A549 (cell line): ENCODE results near the gene SIGMAR1. TPM values are rescaled to one million over a fixed set of nuclear protein-coding genes. Genes with fewer than 3 reads are reported as not detected.

ENCODE experiments used
- ATAC-seq, 2 experiments: fragments of 200-7000 bp in 1 of 2; fragments of >200 bp in 1 of 2; cut with Nextera tagmentation in 1 of 2; cut with Tn5 transposase in 1 of 2; 3 replicates each; pipeline versions ENCODE4 v1.8.0 to v1.9.1; 2018 to 2020; ENCODE audit warnings: mild to moderate bottlenecking in 1 of 2, moderate library complexity in 1 of 2
- CTCF ChIA-PET: fragments of 300-600 bp; sonication (Branson Sonifier 250); formaldehyde crosslinking; extraction: SDS; loops from one replicate; lab custom pipeline; 2021; ENCODE audit warnings: antibody characterized with exemption, inconsistent platforms; lab: Yijun Ruan, JAX
- POLR2A ChIA-PET: fragments of 350-600 bp; formaldehyde crosslinking; extraction: SDS; loops from one replicate; lab custom pipeline; 2021; ENCODE audit warnings: antibody characterized with exemption, inconsistent platforms; lab: Yijun Ruan, JAX
- DNase-seq, 2 experiments: peaks; one replicate each; pipeline versions ENCODE4 v3.0.0 to v3.0.0-alpha.2; 2011 to 2016; ENCODE audit warnings: low read depth in 1 of 2, low spot score in 1 of 2
- FAIRE-seq: peaks from 2 replicates; lab custom pipeline; 2011; peaks lifted over from hg19 to GRCh38; lab: Jason Lieb, UNC
- H3K27ac ChIP-seq, 2 experiments: fragments of >200 bp; sonication (Bioruptor Twin); formaldehyde crosslinking; 3 replicates each; pipeline ENCODE4 v1.5.1; 2016 to 2017
- H3K4me1 ChIP-seq: fragments of >200 bp; sonication (Bioruptor Twin); formaldehyde crosslinking; 3 replicates; pipeline ENCODE4 v1.6.1; 2016
- H3K4me2 ChIP-seq: fragments of >200 bp; sonication (Bioruptor Twin); formaldehyde crosslinking; 3 replicates; pipeline ENCODE4 v1.6.1; 2016
- H3K4me3 ChIP-seq: fragments of >200 bp; sonication (Bioruptor Twin); formaldehyde crosslinking; 3 replicates; pipeline ENCODE4 v1.5.1; 2016
- H3K9me3 ChIP-seq: fragments of >200 bp; sonication (Bioruptor Twin); formaldehyde crosslinking; 3 replicates; pipeline ENCODE4 v1.6.1; 2016
- CHD2 ChIP-seq: fragments of 150-350 bp; IDR thresholded peaks from 2 replicates; pipeline ENCODE4 v1.6.1; 2014; ENCODE audit warnings: low read length; ENCODE audit not compliant: partially characterized antibody
- EHF ChIP-seq: fragments of 250-450 bp; sonication (Bioruptor Pico); IDR thresholded peaks from 2 replicates; pipeline ENCODE4 v1.5.0; 2020; ENCODE audit warnings: mild to moderate bottlenecking
- EP300 ChIP-seq, 2 experiments: fragments of >200 bp; sonication (Bioruptor Twin); formaldehyde crosslinking; IDR thresholded peaks; 2 replicates in 1 of 2; 3 replicates in 1 of 2; pipeline ENCODE4 v1.6.1; 2016 to 2017
- FOSB ChIP-seq: fragments of 250-450 bp; sonication (Bioruptor Pico); IDR thresholded peaks from 2 replicates; pipeline ENCODE4 v1.5.0; 2020; ENCODE audit warnings: mild to moderate bottlenecking, moderate library complexity
- GATA3 ChIP-seq: IDR thresholded peaks from 2 replicates; pipeline ENCODE4 v1.6.1; 2012; ENCODE audit warnings: borderline replicate concordance
- HEYL ChIP-seq: fragments of 250-450 bp; sonication (Bioruptor Pico); IDR thresholded peaks from 2 replicates; pipeline ENCODE4 v1.8.0; 2021; ENCODE audit warnings: mild to moderate bottlenecking, moderate library complexity
- HOXA7 ChIP-seq: fragments of 250-450 bp; sonication (Bioruptor Pico); IDR thresholded peaks from 2 replicates; pipeline ENCODE4 v1.5.0; 2020; ENCODE audit warnings: mild to moderate bottlenecking, moderate library complexity
- HOXB13 ChIP-seq: fragments of 250-450 bp; sonication (Bioruptor Pico); IDR thresholded peaks from 2 replicates; pipeline ENCODE4 v1.5.0; 2020; ENCODE audit warnings: low read depth, mild to moderate bottlenecking, moderate library complexity
- KDM5A ChIP-seq: fragments of 200-600 bp; sonication (generic); IDR thresholded peaks from 2 replicates; pipeline ENCODE4 v1.6.1; 2016; ENCODE audit warnings: antibody characterized with exemption, mild to moderate bottlenecking
- MAZ ChIP-seq: fragments of 150-350 bp; IDR thresholded peaks from 2 replicates; pipeline ENCODE4 v1.6.1; 2014; ENCODE audit warnings: antibody characterized with exemption, low read depth, low read length, borderline replicate concordance
- NFE2L2 ChIP-seq: fragments of 150-350 bp; conservative IDR thresholded peaks from 2 replicates; pipeline ENCODE4 v1.6.1; 2014; ENCODE audit warnings: low read length
- NR3C1 ChIP-seq: fragments of >200 bp; sonication (Bioruptor Twin); formaldehyde crosslinking; IDR thresholded peaks from 3 replicates; pipeline ENCODE4 v1.6.1; 2017
- RFX5 ChIP-seq: fragments of 450-650 bp; IDR thresholded peaks from 2 replicates; pipeline ENCODE4 v1.7.1; 2014; ENCODE audit warnings: antibody characterized with exemption, mild to moderate bottlenecking, moderate library complexity
- TP53 ChIP-seq: fragments of 250-450 bp; sonication (Bioruptor Pico); IDR thresholded peaks from 2 replicates; pipeline ENCODE4 v1.5.0; 2021; ENCODE audit warnings: mild to moderate bottlenecking, moderate library complexity
- ZSCAN20 ChIP-seq: fragments of 250-450 bp; sonication (Bioruptor Pico); IDR thresholded peaks from 2 replicates; pipeline ENCODE4 v1.8.0; 2022; ENCODE audit warnings: mild to moderate bottlenecking, moderate library complexity
- WGBS: methylation state at CpG from one replicate; pipeline ENCODE4 v1.1.6; 2017; ENCODE audit errors: missing lambda C conversion rate; 5-methylcytosine and 5-hydroxymethylcytosine counted together
- polyA plus RNA-seq, 4 experiments: library from polyadenylated mRNA; depleted of rRNA in 3 of 4; stranded (reverse); fragments of >200 nt; fragmentation: RNase III in 1 of 4; extraction: RNeasy Plus Mini Kit Qiagen cat#74134 plus additional on column Dnase treatment in 1 of 4; gene quantifications; 2 replicates in 3 of 4; 3 replicates in 1 of 4; pipeline ENCODE4 v1.2.3, GENCODE V29; 2011 to 2017
- TF ChIP-seq, protein P1 (sequence below): fragments of 250-450 bp; sonication (Bioruptor Pico); IDR thresholded peaks from 2 replicates; pipeline ENCODE4 v1.5.0; 2020; ENCODE audit warnings: low read depth, mild to moderate bottlenecking, moderate library complexity
- TF ChIP-seq, protein P2 (sequence below): fragments of >200 bp; sonication (Bioruptor Twin); formaldehyde crosslinking; IDR thresholded peaks from 3 replicates; pipeline ENCODE4 v1.6.1; 2016
- TF ChIP-seq, protein P3 (sequence below): IDR thresholded peaks from 2 replicates; pipeline ENCODE4 v1.6.1; 2012; ENCODE audit warnings: low read depth, borderline replicate concordance
- TF ChIP-seq, protein P4 (sequence below): fragments of 450-650 bp; IDR thresholded peaks from 2 replicates; pipeline ENCODE4 v1.6.1; 2014; ENCODE audit warnings: antibody characterized with exemption
- TF ChIP-seq, protein P5 (sequence below): fragments of 200-600 bp; sonication (generic); IDR thresholded peaks from 2 replicates; pipeline ENCODE4 v1.6.1; 2016; ENCODE audit warnings: antibody characterized with exemption, mild to moderate bottlenecking, moderate library complexity

SIGMAR1 gene
- polyA plus RNA-seq, 2 of the 4 experiments (the other 2 are of a cell fraction): 64.6 to 150 TPM

DNA sequence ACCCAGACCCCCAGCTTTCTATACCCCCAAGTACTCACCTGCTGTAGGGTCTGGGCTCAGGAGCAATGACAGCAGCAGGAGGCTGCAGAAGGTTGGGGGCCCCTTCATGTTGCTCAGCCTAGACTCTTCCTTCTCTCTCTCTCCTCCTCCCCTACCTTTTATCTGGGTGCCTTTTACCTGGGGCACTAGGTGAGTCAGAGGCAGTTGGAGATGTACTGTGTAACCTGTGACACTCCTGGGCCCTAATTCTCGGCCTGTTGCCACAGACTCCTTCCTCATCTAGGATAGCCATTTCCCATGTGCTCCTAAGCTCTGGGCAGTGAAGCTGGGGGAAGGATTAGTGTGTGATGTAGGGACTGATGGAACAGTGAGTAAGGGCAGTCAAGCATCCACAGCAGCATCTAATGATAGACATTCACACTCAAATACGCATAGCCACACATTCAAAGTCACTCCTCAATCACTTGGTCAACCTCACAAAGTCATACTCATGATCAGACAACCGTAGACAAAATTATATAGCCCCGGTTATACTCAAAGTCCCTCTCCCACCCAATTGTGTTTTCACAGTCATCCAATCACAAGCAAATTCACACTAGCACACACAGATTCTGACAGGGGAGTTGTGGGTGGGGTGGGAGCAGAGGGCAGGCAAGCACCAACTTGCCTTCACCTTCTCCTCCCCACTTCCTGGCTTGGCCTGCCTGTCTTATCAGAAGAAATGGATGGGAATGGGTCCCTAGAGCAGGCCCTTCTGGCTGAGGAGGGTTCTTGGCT, 25.1 kb upstream of the SIGMAR1 start, which contains the start of gene CCL27:
TSS of gene CCL27 (minus strand) at position 132 of the 777 bp plus-strand sequence. CDS start at position 108, 24 bp downstream.
- peaks cover 8% of the 10 kb centered on the region for H3K4me1 ChIP-seq
- no peak within 1 kb of the TSS for H3K27ac ChIP-seq
- TF ChIP-seq KDM5A (no peak), HEYL (CRISPR knock-in tag) (no peak), HOXA7 (no peak), RFX5 (no peak), FOSB (CRISPR knock-in tag) (no peak), NFE2L2 (no peak)
- TF ChIP-seq, protein P1, sequence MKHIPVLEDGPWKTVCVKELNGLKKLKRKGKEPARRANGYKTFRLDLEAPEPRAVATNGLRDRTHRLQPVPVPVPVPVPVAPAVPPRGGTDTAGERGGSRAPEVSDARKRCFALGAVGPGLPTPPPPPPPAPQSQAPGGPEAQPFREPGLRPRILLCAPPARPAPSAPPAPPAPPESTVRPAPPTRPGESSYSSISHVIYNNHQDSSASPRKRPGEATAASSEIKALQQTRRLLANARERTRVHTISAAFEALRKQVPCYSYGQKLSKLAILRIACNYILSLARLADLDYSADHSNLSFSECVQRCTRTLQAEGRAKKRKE (CRISPR knock-in tag): no peak
- TF ChIP-seq, protein P2, sequence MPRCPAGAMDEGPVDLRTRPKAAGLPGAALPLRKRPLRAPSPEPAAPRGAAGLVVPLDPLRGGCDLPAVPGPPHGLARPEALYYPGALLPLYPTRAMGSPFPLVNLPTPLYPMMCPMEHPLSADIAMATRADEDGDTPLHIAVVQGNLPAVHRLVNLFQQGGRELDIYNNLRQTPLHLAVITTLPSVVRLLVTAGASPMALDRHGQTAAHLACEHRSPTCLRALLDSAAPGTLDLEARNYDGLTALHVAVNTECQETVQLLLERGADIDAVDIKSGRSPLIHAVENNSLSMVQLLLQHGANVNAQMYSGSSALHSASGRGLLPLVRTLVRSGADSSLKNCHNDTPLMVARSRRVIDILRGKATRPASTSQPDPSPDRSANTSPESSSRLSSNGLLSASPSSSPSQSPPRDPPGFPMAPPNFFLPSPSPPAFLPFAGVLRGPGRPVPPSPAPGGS: no peak
- WGBS: 91% methylated on average over 4 of the region's 4 CpGs
- CTCF ChIA-PET: interaction anchor here (0.7 to 12.1 kb wide), 6 partner anchors 13 to 120 kb away, joined by 3 to 288 read pairs (median 5); partner anchors contain the start of genes GALT, IL11RA and SIGMAR1
- no peaks in the 10 kb centered on the region for H3K9me3 ChIP-seq
- no peak within 1 kb of the TSS for H3K4me3 ChIP-seq
- ATAC-seq: no peak
- POLR2A ChIA-PET: interaction anchor here (1.1 kb wide), 1 partner anchor 11 kb away, joined by 3 read pairs; the partner anchor contains the start of gene IL11RA
- H3K4me2 ChIP-seq: no peak within 1 kb of the TSS
- no peak for DNase-seq
- no peak for FAIRE-seq

DNA sequence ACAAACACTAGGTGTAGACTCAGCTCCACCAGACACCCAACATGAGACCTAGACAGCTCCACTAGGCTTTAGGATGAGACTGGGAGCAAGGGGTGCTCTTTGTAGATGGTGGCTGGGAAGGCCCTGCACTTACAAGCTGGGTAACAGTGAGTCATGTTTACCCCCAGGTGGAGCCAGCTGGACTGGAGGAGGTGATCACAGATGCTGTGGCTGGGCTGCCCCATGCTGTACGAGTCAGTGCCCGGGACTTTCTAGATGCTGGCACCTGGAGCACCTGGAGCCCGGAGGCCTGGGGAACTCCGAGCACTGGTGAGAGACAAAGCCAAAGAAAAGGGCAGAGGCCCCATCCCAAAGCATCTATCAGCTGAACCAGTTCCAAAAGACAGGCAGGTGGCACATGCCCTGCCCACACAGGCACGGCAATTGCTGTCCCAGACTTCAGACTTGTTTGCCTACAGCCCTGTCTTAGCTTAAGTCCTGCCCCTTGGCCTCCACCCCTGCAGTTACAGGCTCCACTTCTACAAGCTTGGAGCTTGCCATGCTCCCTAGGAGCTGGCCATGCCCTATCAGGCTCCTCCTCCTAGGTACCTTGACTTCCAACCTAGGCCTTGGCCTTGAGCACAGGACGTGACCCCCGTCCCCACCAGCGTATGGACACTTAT, 22.1 kb upstream of the SIGMAR1 start:
- CTCF ChIA-PET: interaction anchor here (1.0 to 12.1 kb wide), 4 partner anchors 15 to 407 kb away, joined by 3 to 288 read pairs (median 26); partner anchors contain the start of genes GALT, IL11RA and SIGMAR1
- 89% methylated on average over 8 of the region's 8 CpGs for WGBS
- H3K4me1 ChIP-seq: peaks cover 5% of the 10 kb centered on the region
- DNase-seq: no peak
- TF ChIP-seq, protein P3, sequence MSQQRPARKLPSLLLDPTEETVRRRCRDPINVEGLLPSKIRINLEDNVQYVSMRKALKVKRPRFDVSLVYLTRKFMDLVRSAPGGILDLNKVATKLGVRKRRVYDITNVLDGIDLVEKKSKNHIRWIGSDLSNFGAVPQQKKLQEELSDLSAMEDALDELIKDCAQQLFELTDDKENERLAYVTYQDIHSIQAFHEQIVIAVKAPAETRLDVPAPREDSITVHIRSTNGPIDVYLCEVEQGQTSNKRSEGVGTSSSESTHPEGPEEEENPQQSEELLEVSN: no peak
- no peak for TF ChIP-seq GATA3
- no peak for TF ChIP-seq NR3C1
- no peak for TF ChIP-seq KDM5A
- no peak for TF ChIP-seq FOSB (CRISPR knock-in tag)
- TF ChIP-seq ZSCAN20: no peak
- no peak for TF ChIP-seq MAZ
- TF ChIP-seq, protein P4, sequence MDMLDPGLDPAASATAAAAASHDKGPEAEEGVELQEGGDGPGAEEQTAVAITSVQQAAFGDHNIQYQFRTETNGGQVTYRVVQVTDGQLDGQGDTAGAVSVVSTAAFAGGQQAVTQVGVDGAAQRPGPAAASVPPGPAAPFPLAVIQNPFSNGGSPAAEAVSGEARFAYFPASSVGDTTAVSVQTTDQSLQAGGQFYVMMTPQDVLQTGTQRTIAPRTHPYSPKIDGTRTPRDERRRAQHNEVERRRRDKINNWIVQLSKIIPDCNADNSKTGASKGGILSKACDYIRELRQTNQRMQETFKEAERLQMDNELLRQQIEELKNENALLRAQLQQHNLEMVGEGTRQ: no peak
- TF ChIP-seq, all 56 proteins: peak for 0
- Histone ChIP-seq H3K4me3 (no peak overlapping the region), H3K4me2 (no peak overlapping the region), H3K9me3 (no peaks in the 10 kb centered on the region), H3K27ac (no peak overlapping the region)
- ATAC-seq: no peak
- POLR2A ChIA-PET: interaction anchor here (0.9 kb wide), 1 partner anchor 13 kb away, joined by 3 read pairs; the partner anchor contains the start of gene GALT
- FAIRE-seq: no peak

DNA sequence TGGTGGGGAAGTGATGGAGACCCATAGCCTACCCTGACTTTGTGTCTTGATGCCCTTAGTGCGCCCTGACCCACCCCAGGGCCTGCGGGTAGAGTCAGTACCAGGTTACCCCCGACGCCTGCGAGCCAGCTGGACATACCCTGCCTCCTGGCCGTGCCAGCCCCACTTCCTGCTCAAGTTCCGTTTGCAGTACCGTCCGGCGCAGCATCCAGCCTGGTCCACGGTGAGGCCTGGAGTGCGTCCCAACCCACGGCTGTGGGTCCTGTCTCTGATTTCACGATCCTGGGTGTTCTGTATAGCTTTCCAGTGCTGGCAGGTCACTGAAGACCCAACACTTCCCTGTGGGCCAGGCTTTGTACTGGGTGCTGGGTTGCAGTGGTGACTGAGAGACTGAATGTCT, 20.9 kb upstream of the SIGMAR1 start:
- no peak for DNase-seq
- Histone ChIP-seq H3K4me3 (no peak overlapping the region), H3K4me1 (no peaks in the 10 kb centered on the region), H3K27ac (no peak overlapping the region), H3K4me2 (no peak overlapping the region), H3K9me3 (no peaks in the 10 kb centered on the region)
- POLR2A ChIA-PET: no interaction called here
- no peak for FAIRE-seq
- TF ChIP-seq EHF (CRISPR knock-in tag) (no peak), EP300 (IDR thresholded peaks at IDR 0.05) (no peak), HOXB13 (CRISPR knock-in tag) (no peak), TP53 (CRISPR knock-in tag) (no peak), ZSCAN20 (no peak), CHD2 (no peak), HOXA7 (no peak)
- TF ChIP-seq, protein P5, sequence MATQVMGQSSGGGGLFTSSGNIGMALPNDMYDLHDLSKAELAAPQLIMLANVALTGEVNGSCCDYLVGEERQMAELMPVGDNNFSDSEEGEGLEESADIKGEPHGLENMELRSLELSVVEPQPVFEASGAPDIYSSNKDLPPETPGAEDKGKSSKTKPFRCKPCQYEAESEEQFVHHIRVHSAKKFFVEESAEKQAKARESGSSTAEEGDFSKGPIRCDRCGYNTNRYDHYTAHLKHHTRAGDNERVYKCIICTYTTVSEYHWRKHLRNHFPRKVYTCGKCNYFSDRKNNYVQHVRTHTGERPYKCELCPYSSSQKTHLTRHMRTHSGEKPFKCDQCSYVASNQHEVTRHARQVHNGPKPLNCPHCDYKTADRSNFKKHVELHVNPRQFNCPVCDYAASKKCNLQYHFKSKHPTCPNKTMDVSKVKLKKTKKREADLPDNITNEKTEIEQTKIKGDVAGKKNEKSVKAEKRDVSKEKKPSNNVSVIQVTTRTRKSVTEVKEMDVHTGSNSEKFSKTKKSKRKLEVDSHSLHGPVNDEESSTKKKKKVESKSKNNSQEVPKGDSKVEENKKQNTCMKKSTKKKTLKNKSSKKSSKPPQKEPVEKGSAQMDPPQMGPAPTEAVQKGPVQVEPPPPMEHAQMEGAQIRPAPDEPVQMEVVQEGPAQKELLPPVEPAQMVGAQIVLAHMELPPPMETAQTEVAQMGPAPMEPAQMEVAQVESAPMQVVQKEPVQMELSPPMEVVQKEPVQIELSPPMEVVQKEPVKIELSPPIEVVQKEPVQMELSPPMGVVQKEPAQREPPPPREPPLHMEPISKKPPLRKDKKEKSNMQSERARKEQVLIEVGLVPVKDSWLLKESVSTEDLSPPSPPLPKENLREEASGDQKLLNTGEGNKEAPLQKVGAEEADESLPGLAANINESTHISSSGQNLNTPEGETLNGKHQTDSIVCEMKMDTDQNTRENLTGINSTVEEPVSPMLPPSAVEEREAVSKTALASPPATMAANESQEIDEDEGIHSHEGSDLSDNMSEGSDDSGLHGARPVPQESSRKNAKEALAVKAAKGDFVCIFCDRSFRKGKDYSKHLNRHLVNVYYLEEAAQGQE: no peak
- CTCF ChIA-PET: interaction anchor here (3.5 to 12.1 kb wide), 3 partner anchors 15 to 43 kb away, joined by 21 to 288 read pairs (median 48); partner anchors contain the start of genes GALT, IL11RA and SIGMAR1
- WGBS: 92% methylated on average over 9 of the region's 14 CpGs
- no peak for ATAC-seq
